Putamen (tissue), 1 donor: ENCODE measurements around the gene KCNQ1OT1.
"Not testable (repeated sequence)": the region's sequence is repeated elsewhere in the genome, so short reads cannot be mapped to it uniquely, and the experiment has no call there.

Experiments used
- DNase-seq: peaks from one replicate; pipeline ENCODE4 v3.0.0-alpha.2; 2016; ENCODE audit warnings: low spot score

KCNQ1OT1 gene

DNA sequence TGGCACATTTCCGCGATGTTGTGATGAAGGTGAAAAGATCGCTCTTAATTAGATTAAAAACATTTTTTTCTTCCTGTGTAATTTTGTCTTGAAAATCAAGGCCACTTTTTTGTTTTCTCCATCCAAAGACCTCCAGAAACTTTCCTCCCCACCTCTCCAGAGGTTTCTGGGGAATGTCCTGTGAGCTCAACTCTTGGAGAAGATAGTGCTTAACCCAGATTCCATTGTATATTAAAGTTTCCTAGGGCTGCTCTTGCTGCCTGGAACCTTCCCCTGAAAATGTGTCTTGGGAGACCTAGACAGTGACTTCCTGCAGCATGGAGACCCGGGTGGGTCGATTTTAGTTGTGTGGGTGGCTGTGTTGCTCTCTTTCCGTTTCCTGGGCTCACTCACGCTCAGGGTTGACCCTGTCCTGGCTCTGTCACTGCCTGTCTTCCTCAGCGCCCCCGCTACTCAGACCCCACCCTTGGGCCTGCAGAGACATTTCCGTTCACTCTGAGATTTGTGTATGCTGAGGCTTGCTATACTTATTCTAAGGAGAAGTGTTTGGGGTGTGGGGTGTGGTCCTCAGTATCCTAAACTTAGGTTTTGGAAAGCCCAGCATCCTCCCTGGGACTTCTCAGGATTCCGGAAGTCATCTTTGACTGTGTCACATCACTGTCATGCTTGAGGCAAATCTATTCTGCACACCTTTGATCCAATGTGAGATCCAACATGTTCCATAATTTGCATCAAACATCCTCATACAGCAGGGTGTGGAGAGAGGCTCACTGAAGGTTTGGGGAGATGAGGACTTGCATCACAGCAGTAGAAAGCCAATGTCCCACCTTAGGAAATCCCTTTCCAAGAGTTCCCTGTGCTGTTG, 47.2 kb downstream of the KCNQ1OT1 start:
- no peak for DNase-seq

DNA sequence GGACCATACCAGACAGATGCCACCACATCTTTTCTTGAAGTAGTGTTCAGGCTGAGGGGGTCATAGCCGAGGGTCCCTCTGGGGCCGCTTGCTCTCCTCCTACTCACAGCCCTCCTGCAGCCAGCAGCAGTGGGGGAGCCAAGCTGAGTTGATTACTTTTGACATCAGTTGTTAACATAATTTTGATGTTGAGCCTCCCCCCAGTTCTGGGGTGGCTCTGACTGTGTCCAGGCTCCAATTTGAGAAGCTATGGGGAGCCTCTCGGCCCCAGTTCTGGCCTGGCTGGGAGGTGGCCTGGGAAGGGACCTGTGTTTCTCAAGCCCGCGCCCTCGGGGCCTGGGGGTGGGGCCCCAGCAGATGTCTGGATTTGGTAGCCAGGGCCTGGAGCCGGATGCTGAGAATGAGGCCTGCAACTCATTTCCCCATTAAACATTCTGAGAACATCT, 47.9 kb downstream of the KCNQ1OT1 start:
- DNase-seq = no peak

DNA sequence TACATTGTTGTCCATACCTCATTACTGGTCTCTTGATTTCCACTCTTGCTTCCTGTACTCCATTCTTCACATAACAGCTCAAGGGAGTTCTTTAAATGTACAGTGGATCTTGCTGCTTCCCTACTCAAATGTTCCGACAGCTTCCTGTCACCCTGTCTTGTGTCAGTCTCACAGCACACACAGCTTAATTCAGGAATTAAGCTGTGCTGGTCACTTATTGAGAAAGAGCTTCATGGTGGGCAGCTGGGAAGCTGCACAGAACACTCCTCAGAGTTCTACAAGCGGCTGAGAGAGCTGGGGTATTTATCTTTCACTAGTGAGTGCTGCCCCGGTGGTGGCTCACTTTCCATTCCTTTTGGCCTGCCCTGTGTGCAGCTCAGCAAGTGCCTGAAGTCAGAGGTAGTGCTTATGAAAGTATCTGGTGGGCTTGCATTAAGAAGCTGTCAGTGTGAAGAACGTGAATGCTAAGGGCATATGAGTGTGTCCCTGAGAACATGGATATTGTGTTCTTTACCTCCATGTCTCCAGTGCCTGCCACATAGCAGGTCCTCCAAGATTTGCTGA, 48.7 kb downstream of the KCNQ1OT1 start:
- no peak for DNase-seq

DNA sequence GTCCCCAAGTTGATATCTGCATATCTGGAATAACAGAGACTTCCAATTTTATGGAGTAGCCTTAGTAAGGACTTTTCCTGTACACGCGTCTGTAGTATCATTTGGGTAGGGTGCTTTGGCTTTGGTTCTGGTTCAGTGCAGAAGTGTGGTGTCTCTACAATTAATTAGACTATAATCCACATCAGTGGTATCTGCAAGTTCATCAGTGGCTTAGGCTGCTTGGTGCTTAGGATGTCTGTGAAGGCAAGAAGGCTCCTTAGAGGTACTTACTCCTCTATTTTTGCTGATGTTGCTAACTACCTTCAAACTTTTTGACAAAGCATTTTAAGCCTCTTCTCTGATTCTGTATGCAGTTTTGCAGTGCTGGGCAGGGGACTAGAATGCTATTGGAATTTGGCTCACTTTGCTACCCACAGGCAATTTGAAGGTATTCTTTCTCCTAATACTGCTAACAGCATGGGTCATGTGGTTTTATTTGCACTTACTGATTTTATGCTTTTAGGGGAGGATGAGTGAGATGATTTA, 49.4 kb downstream of the KCNQ1OT1 start:
- no peak for DNase-seq

DNA sequence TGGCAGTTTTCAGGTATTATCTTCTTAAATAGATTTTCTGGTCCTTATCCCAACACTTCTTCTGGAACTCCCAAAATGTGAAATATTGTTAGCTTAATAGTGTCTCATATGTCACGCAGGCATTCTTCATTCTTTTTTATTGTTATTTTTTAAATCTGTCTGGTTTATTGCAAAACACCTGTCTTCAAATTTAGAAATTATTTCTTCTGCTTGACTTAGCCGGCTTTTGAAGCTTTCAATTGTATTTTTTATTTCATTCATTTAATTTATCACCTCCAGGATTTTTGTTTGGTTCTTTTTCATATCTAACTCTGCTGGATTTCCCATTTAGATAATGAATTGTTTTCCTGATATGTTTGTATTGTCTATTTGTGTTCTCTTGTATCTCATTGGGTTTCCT, 49.9 kb downstream of the KCNQ1OT1 start:
- no peak for DNase-seq

DNA sequence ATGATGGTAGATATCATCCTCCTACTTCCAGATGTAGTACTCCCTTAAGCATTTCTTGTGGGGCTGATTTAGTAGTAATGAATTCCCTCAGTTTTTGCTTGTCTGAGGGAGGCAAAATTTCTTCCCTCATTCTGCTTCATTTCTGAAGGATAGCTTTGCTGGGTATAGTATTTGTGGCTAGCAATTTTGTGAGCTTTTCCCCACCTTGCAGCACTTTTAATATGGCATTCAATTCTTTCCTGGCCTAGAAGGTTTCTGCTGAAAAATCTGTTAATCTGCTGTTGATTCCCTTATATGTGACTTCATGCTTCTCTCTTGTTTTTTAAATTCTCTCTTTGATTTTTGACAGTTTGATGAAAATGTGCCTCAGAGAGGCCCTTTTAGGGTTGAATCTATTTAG, 50.4 kb downstream of the KCNQ1OT1 start:
- DNase-seq = no peak

DNA sequence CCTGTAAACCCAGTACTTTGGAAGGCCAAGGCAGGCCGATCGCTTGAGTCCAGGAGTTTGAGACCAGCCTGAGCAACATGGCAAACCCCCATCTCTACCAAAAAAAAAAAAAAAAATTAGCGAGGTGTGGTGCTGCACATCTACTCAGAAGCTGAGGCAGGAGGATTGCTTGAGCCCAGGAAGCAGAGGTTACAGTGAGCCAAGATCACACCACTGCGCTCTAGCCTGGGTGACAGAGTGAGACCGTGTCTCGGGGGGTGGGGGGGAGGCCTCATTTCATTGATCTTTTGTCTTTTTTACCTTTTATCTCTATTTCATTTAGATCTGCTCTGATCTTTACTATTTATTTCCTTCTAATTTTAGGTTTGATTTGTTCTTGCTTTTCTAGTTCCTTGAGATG, 51.8 kb downstream of the KCNQ1OT1 start:
- no peak for DNase-seq

DNA sequence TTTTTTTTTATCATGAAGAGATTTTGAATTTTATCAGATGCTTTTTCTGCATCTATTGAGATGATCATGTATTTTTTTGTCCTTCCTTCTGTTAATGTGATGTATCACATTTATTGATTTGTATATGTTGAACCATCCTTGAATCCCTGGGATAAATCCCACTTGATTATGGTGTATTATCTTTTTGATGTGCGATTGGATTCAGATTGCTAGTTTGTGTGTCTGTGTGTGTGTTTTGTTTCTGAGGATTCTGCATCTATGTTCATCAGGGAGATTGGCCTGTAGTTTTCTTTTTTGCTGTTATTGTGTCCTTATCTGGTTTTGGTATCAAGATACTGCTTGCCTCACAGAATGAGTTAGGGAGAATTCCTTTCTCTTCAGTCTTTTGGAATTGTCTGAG, 52.6 kb downstream of the KCNQ1OT1 start:
- DNase-seq = no peak

DNA sequence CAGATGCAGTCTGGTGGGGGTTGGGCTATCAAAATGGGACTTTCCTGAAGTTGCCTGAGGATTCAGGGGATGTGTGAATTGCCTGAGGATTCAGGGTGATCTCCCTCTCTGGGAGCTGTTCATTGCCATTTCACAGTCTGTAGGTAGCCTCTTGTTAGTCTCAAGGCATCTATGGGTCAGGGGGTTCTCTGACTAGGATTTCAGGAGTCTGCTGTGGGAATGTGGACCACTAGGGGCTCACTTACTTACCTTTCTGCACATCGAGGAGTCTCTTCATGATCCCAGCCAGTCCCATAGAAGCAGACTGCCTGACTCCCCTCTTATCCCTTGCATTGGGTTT, 54.0 kb downstream of the KCNQ1OT1 start:
- DNase-seq = no peak

DNA sequence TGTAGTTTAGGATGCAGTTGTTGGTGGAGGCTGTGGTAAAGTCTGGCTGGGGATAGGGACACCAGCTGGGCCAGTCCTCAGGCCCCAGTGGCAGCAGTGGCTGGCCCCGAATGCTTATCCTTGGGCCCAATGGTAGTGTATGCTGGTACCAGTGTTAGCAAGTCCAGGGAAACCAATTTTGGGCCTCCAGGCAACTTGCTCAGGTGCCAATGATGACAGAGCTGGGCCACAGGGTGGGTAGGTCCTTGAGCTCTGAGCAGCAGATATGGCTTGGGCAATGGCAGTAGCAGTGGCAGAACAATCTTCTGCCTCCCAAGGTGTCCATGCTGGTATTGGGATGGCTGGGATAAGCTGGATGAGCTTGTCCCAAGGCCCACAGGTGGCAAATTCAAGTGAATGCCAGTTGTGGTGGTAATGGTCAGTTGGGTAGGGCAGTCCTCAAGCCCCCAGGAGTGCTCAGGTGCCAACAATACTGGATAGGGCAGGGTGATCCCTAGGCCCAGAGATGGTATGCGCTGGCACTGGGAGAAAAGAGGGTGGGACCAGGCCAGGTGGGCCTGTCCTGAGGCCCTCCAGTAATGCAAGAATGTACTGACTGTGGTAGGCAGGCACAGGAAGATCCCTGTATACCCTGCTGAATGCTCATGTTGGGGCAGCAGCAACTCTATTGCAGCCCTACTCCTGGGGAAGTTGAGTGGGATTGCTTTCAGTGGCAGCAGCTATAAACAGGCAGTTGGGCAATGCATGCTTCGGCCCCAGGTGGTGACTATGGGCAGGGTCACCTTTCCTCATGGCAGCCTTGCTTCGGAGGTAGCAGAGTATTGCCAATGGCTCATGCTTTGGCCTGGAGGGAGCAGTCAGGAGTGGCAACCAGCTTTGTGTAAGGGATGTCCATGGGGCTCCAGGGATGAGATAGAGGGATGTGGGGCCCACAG, 54.7 kb downstream of the KCNQ1OT1 start:
- DNase-seq = no peak

DNA sequence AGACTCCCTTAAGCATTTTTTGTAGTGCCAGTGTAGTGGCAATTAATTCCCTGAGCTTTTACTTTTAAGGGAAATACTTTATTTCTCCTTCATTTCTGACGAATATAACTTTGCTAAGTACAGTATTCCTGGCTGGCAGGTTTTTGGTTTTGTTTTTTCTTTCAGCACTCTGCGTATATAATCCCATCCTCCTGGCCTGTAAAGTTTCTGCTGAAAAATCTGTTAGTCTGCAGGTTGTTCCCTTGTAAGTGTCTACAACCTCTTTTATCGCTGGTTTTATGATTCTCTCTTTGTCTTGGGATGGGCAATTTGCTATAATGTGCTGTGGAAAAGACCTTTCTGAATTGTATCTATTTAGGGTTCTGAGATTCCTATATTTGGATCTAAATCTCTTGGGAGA, 56.0 kb downstream of the KCNQ1OT1 start:
- DNase-seq = no peak

DNA sequence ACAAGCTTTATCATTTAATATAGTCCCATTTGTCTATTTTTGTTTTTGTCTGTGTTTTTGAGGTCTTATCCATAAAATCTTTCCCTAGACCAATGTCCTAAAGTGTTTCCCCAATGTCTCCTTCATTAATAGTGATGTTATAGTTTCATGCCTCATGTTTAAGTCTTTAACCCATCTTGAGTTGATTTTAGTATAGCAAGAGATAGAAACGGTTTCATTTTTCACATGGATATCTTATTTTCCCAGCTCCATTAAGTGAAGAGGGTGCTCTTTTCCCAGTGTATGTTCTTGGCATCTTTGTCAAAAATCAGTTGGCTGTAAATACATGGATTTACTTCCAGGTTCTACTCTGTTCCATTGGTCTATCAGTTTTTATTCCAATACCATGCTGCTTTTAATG, 58.2 kb downstream of the KCNQ1OT1 start:
- DNase-seq = no peak

DNA sequence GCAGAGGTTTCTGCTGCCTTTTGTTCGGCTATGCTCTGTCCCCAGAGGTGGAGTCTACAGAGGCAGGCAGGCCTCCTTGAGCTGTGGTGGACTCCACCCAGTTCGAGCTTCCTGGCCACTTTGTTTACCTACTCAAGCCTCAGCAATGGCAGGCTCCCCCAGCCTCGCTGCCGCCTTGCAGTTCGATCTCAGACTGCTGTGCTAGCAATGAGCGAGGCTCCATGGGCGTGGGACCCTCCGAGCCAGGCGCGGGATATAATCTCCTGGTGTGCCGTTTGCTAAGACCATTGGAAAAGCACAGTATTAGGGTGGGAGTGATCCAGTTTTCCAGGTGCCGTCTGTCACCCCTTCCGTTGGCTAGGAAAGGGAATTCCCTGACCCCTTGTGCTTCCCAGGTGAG, 60.0 kb downstream of the KCNQ1OT1 start:
- DNase-seq = not testable (repeated sequence)

DNA sequence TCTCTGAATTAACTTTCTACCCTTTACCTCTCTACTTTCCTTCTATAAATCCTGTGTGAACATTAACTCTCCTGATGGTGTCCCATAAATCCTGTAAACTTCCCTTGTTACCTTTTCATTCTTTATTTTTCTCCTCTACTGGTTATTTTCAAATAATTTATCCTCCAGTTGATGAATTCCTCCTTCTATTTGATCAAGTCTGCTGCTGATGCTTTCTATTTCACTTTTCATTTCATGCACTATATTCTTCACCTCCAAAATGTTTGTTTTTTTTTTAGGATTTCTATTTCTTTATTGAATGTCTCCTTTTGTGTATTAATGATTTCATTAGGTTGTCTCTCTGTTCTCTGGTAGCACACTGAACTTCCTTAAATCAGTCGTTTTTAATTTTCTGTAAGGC, 68.6 kb downstream of the KCNQ1OT1 start:
- no peak for DNase-seq

DNA sequence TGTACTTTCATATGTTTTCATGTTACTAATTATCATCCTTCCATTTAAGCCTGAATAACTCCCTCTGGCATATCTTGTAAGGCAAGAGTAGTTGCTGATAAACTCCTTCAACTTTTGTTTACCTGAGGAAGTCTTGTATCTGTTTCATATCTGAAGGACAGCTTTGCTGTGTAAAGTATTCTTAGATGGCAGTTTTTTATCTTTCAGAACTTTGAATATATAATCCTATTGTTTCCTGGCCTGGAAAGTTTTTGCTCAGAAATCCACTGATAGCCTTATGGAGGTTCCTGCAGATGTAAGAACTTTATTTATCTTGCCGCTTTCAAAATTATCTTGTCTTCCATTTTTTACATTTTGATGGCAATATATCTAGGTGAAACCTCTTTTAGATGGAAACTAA, 69.1 kb downstream of the KCNQ1OT1 start:
- no peak for DNase-seq

DNA sequence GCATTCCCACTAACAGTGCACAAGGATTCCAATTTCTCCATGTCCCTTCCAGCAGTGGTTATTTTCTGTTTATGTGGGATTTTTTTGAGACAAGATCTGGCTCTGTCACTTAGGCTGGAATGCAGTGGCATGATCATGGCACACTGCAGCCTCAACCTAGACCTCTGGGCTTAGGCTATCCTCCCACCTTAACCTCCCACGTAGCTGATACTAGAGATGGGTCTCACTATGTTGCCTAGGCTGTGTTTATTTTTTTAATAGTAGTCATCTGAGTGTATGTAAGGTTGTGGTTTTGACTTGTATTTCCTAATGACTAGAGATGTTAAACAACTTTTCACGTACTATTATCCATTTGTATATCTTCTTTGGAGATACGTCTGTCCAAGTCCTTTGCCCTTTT, 74.6 kb downstream of the KCNQ1OT1 start:
- no peak for DNase-seq

DNA sequence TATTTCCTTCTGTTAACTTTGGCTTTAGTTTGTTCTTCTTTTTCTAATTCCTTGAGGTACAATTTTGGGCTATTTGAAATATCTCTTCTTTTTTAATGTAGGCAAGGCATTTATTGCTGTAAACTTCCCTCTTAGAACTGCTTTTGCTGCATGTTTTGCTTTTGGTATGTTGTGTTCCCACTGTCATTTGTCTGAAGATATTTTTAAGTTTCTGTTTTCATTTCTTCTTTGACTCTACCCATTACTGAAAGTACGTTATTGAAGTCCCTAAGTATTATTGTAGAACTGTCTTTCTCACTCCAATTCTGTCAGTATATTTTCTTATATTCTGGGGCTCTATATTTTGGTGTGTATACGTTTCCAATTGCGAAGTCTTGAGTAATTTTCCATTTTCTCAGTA, 77.9 kb downstream of the KCNQ1OT1 start:
- no peak for DNase-seq

DNA sequence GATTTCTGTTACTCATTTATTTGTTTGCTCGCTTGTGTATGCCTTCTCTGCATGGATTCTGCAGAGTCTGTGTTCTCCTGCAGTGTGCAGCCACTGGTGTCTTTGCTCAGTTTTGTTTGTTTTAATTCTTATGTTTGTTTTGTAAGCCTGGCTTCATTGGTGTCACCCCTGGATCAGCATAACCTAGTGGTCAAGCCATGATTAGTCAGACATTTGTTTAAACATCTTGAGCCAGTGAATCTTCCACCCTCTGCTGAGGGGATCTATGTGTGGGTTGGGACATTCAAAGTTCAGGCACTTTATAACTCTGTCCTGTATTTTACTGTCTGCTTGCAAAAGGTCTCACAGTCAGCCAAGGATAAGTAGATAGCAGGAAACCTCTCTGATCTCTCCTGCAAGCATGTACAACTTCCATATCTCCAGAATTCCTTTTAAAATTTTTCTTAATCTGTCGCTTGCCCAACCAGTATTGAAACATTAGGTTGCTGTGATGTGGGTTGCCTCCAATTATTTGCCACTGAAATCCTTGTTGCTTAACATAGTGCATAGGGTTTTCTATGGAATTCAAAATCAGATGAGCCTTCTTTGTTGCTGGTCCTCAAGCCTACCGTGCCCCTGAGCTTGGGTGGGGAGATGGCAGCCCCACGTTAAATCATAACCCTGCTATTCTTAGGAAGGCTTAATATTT, 86.8 kb downstream of the KCNQ1OT1 start:
- no peak for DNase-seq

DNA sequence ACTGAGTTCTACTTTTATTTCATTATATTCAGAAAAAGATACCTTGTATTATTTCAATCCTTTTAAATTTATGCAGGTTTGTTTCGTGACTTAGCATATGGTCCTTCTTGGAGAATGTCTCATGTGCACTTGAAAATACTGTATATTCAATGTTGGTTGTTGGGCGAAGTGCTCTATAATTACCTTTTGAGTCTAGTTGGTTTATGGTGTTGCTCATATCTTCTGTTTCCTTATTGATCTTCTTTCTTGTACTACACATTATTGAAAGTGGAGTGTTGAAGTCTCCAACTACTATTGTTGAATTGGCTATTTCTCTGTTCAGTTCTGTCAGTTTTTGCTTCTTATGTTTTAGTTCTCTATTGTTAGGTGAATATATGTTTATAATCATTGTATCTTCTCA, 90.4 kb downstream of the KCNQ1OT1 start:
- DNase-seq = no peak

DNA sequence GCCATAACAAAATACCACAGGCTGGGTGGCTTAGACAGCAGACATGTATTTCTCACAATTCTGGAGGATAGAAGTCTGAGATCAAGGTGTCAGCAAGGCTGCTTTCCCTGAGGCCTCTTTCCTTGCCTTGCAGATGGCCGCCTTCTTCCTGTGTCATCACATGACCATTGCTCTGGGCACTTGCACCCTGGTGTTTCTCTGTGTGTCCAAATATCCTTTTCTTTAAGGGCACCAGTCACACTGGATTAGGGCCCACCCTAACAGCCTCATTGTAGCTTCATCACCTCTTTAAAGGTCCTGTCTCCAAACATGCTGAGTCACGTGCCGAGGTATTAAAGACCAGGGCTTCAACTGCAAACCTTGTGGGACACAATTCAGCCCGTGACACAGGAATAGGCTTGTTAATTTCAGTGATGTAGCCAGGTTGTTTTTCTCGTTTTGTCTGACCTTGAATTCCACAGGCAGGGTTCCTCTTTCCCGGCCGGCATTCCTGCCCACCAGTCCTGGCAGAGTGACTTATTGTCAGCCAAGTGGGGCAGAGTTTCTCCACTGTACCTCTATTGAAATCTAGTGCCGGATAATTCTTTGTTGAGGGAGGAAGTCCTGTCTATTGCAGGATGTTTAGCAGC, 100.1 kb downstream of the KCNQ1OT1 start:
- DNase-seq = no peak

DNA sequence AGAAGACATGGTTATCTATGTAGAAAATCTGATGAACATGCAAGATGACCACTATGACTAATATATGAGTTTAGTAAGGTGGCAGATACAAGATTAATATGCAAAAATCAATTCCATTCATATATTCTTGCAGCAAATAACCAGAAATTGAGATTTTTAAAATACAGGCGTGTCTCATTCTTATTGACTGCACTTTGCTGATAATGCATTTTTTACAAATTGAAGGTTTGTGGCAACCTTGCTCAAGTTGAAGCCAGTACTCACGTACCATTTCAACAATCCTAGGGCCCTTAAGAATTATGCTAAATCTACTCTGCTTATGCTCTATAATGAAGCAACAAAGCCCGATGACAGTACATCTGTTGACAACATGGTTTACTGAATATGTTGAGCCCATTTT, 104.6 kb downstream of the KCNQ1OT1 start:
- no peak for DNase-seq

DNA sequence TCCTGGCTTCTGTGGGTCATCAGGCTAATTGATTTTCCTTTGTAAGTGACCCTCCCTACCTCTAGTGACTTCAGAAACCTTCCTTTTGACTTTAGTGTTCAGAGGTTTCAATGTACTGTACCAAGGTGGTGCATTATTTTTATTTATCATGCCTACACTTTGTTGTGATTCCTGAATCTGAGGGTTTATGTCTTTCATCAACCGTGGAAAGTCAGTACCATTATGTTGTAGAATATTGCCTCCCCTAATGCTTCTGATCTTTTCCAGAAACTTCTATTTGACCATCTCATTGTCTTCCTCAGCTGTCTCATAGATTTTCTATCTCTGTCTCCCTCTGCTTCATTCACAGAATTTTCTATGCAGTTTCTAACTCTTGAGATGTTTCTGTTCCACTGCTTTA, 105.5 kb downstream of the KCNQ1OT1 start:
- no peak for DNase-seq
